Fibroblast of lung (primary cell): ENCODE results near the gene ADAM10. TPM values are rescaled to one million over a fixed set of nuclear protein-coding genes. Genes with fewer than 3 reads are reported as not detected.

Experiments
- DNase-seq, 2 donors: peaks; one replicate each; pipeline versions ENCODE4 v3.0.0 to v3.0.0-alpha.2; 2010; ENCODE audit warnings: low read depth in 2 of 2
- H2AFZ ChIP-seq: 2 replicates; pipeline ENCODE4 v1.5.1; 2012; ENCODE audit warnings: low read length, control low read depth, inconsistent platforms
- H3K27ac ChIP-seq: 2 replicates; pipeline ENCODE4 v1.5.1; 2011; ENCODE audit warnings: low read length, control low read depth; ENCODE audit not compliant: insufficient read depth
- H3K27me3 ChIP-seq: 2 replicates; pipeline ENCODE4 v1.5.1; 2011; ENCODE audit warnings: mild to moderate bottlenecking, low read length; ENCODE audit not compliant: control insufficient read depth, insufficient read depth
- H3K36me3 ChIP-seq: 2 replicates; pipeline ENCODE4 v1.5.1; 2011; ENCODE audit warnings: low read length; ENCODE audit not compliant: control insufficient read depth, insufficient read depth
- H3K4me1 ChIP-seq: 2 replicates; pipeline ENCODE4 v1.5.1; 2011; ENCODE audit warnings: low read length; ENCODE audit not compliant: control insufficient read depth, insufficient read depth; ENCODE audit errors: extremely low read depth
- H3K4me2 ChIP-seq: 2 replicates; pipeline ENCODE4 v1.5.1; 2011; ENCODE audit warnings: low read length, control low read depth; ENCODE audit not compliant: insufficient read depth; ENCODE audit errors: extremely low read depth
- H3K4me3 ChIP-seq, 4 experiments: fragments of 200-600 bp in 1 of 4; sonication (generic) in 1 of 4; replicated peaks in 1 of 4; 2 replicates each; pipeline ENCODE4 v1.5.1; 2011 to 2016; ENCODE audit warnings: low read length in 4 of 4, low read depth in 3 of 4, mild to moderate bottlenecking in 3 of 4, control low read depth in 2 of 4, inconsistent platforms in 1 of 4, mixed read lengths in 1 of 4; ENCODE audit not compliant: insufficient read depth in 1 of 4; ENCODE audit errors: control extremely low read depth in 1 of 4
- H3K79me2 ChIP-seq: 2 replicates; pipeline ENCODE4 v1.5.1; 2012; ENCODE audit warnings: mild to moderate bottlenecking, low read length, inconsistent platforms; ENCODE audit not compliant: control insufficient read depth, insufficient read depth
- H3K9ac ChIP-seq: 2 replicates; pipeline ENCODE4 v1.5.1; 2011; ENCODE audit warnings: mild to moderate bottlenecking, low read length, control low read depth; ENCODE audit not compliant: insufficient read depth
- H3K9me3 ChIP-seq: 2 replicates; pipeline ENCODE4 v1.5.1; 2012; ENCODE audit warnings: low read depth, low read length; ENCODE audit not compliant: control insufficient read depth, insufficient read depth
- H4K20me1 ChIP-seq: 2 replicates; pipeline ENCODE4 v1.5.1; 2011; ENCODE audit warnings: low read length; ENCODE audit not compliant: control insufficient read depth, insufficient read depth; ENCODE audit errors: extremely low read depth
- CTCF ChIP-seq, 2 donors: IDR thresholded peaks in 1 of 2; conservative IDR thresholded peaks in 1 of 2; 1 replicate in 1 of 2; 2 replicates in 1 of 2; pipeline ENCODE4 v1.5.1; 2011 to 2012; ENCODE audit warnings: low read length in 2 of 2, control low read depth in 1 of 2, inconsistent platforms in 1 of 2, low read depth in 1 of 2, mild to moderate bottlenecking in 1 of 2
- EZH2 ChIP-seq: IDR thresholded peaks from 2 replicates; pipeline ENCODE4 v1.5.1; 2012; ENCODE audit warnings: low read length, control low read depth, mild to moderate bottlenecking; ENCODE audit errors: missing control alignments
- polyA plus RNA-seq, 2 donors: library from polyadenylated mRNA; depleted of rRNA in 1 of 2; stranded (reverse) in 1 of 2; unstranded in 1 of 2; fragments of >200 nt; gene quantifications; 2 replicates each; pipeline ENCODE4 v1.2.1, GENCODE V29; 2011 to 2012; ENCODE audit warnings: missing spikeins in 1 of 2
- total RNA-seq: library from RNA; depleted of rRNA; stranded (reverse); fragments of >200 nt; gene quantifications from 2 replicates; pipeline ENCODE4 v1.2.1, GENCODE V29; 2014

Gene ADAM10
- total and polyA plus RNA-seq, 2 donors (not counting 1 experiment from before 2014, with no cell fraction given) = 224 to 318 TPM

GRCh38 chr15:58731756-58732535 lies 17.6 kb downstream of the ADAM10 start:
- TF ChIP-seq CTCF (conservative IDR thresholded peaks at IDR 0.05 in 1 of 2, IDR thresholded peaks at IDR 0.05 in 1 of 2; ENCODE audit: low read depth in 1 of 2, low read length in 2 of 2) (no peak), EZH2 (no peak)
- peaks cover 90% of the 10 kb centered on the region for H3K79me2 ChIP-seq
- H3K4me2 ChIP-seq = peak overlapping the region; percentile 20
- DNase-seq = peak; percentile 59 to 78
- no peaks in the 10 kb centered on the region for H3K27me3 ChIP-seq
- H3K4me1 ChIP-seq = peaks cover 3% of the 10 kb centered on the region
- no peaks in the 10 kb centered on the region for H3K36me3 ChIP-seq
- H3K9ac ChIP-seq = no peak overlapping the region
- H4K20me1 ChIP-seq = peaks cover 2% of the 10 kb centered on the region
- H3K27ac ChIP-seq = peak overlapping the region; percentile 17
- H3K4me3 ChIP-seq = no peak overlapping the region
- H2AFZ ChIP-seq = no peak overlapping the region
- H3K9me3 ChIP-seq = no peaks in the 10 kb centered on the region

- Histone ChIP-seq H3K27ac (no peak overlapping the region), H3K9ac (no peak overlapping the region)
Observed at GRCh38 chr15:58726867-58727266, 22.6 kb downstream of the ADAM10 start.

GRCh38 chr15:58724466-58724865 lies 25.0 kb downstream of the ADAM10 start:
- H3K9ac ChIP-seq = no peak overlapping the region
- H2AFZ ChIP-seq = no peak overlapping the region
- H3K4me3 ChIP-seq = no peak overlapping the region
- H3K36me3 ChIP-seq = no peaks in the 10 kb centered on the region
- peaks cover 2% of the 10 kb centered on the region for H4K20me1 ChIP-seq
- H3K9me3 ChIP-seq = no peaks in the 10 kb centered on the region
- H3K79me2 ChIP-seq = peaks cover 84% of the 10 kb centered on the region
- H3K27ac ChIP-seq = no peak overlapping the region
- no peak overlapping the region for H3K4me2 ChIP-seq
- TF ChIP-seq EZH2 (no peak), CTCF (conservative IDR thresholded peaks at IDR 0.05 in 1 of 2, IDR thresholded peaks at IDR 0.05 in 1 of 2; ENCODE audit: low read depth in 1 of 2, low read length in 2 of 2) (no peak)
- peak; percentile 26 to 68 for DNase-seq
- no peaks in the 10 kb centered on the region for H3K27me3 ChIP-seq
- peaks cover 2% of the 10 kb centered on the region for H3K4me1 ChIP-seq

More at GRCh38 chr15:58726867-58727266, 22.6 kb downstream of the ADAM10 start:
- no peak overlapping the region for H3K4me3 ChIP-seq
- H3K27me3 ChIP-seq = no peaks in the 10 kb centered on the region
- no peak overlapping the region for H2AFZ ChIP-seq
- no peaks in the 10 kb centered on the region for H3K36me3 ChIP-seq
- peaks cover 2% of the 10 kb centered on the region for H4K20me1 ChIP-seq
- H3K4me1 ChIP-seq = peaks cover 6% of the 10 kb centered on the region
- TF ChIP-seq CTCF (conservative IDR thresholded peaks at IDR 0.05 in 1 of 2, IDR thresholded peaks at IDR 0.05 in 1 of 2; ENCODE audit: low read depth in 1 of 2, low read length in 2 of 2) (no peak), EZH2 (no peak)
- no peak overlapping the region for H3K4me2 ChIP-seq
- no peaks in the 10 kb centered on the region for H3K9me3 ChIP-seq
- H3K79me2 ChIP-seq = peaks cover 91% of the 10 kb centered on the region
- no peak for DNase-seq
